GM19023 (cell line): Measurements from ENCODE around the gene EVL.

Source experiments
- ATAC-seq: cut with Tn5 transposase; IDR thresholded peaks from one replicate; pipeline ENCODE4 v1.9.1; 2021; ENCODE audit warnings: mild to moderate bottlenecking, moderate library complexity; ENCODE audit not compliant: unreplicated experiment

The EVL gene

GRCh38 chr14:100192250-100192671 lies 127.0 kb downstream of the EVL start:
- ATAC-seq = no peak

GRCh38 chr14:100192672-100193416 lies 127.6 kb downstream of the EVL start:
- peak; percentile 98 for ATAC-seq
